NCI-H748 (cell line): Measurements from ENCODE around the gene PLAAT4.

Source experiments
- DNase-seq: peaks from one replicate; lab custom pipeline; 2025; ENCODE audit not compliant: unreplicated experiment; lab: John Stamatoyannopoulos, UW

Gene PLAAT4, protein sequence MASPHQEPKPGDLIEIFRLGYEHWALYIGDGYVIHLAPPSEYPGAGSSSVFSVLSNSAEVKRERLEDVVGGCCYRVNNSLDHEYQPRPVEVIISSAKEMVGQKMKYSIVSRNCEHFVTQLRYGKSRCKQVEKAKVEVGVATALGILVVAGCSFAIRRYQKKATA

DNA sequence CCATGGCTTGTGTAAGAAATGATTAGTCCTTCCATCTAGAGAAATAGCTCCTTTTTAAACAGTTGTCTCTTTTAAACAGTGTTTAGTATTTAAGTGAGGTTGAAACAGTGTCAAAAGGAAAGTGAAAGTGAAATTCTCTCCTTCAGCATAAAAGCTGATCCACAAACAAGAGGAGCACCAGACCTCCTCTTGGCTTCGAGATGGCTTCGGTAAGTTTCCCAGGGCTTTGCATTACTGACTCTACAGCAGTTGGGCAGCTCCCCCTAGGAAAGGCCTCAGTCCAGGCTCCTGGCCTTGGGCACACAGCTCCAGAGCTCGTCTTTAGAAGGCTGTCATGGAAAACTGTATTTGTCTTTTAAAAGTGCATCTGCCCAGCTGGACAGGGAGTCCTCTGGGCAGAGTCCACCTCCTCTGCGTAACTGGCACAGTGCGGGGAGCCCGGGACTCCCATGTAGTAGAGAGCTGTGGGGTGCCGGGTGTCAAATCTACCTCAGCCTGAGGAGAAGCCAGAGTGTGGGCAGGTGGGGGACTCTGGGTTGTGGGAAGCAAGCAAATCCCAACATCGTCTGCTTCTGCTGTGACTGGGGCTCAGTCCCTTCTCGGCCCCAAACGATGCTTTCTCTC lies at the start of gene PLAAT4:
TSS of gene PLAAT4 (plus strand) at position 140 of the 624 bp plus-strand sequence. CDS start at position 201, 61 bp downstream.
- no peak for DNase-seq

DNA sequence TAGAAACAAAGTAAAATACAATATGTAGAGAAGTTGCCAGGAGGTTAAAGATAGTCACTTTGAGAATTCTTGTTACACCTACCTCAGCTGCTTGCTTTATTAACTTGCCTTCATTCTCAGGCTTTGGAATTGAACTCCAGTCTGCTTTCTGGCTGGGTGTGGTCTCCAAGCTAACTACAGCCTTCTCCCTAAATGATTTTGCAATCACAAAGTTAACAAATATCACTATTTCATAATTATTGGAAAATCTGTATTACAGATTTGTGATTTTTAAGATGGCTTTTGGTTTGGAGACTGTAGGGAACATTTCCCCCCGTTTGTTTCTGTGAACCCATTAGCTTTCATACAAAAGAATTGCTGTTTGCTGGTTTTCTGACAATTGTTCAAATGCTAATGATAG lies 47.8 kb upstream of the PLAAT4 start:
- no peak for DNase-seq

DNA sequence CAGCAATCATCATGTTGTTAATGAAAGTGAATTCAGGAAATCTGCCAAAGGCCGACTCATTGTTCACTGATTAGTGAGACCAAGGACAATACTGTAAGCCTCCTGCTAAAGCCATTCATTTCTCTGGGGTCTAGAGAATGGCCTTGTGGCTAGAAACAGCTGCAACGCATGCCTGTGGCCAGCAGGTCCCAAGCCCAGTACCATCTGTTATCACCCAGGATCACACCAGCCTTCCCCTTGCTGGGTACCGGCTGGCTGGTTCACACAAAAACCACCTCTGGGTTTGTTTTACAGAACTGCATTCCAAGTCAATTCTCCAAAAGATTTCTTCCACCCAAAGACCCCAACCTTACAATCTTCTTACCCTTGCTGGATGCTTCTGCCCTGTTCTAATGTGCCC lies 46.7 kb upstream of the PLAAT4 start:
- no peak for DNase-seq

DNA sequence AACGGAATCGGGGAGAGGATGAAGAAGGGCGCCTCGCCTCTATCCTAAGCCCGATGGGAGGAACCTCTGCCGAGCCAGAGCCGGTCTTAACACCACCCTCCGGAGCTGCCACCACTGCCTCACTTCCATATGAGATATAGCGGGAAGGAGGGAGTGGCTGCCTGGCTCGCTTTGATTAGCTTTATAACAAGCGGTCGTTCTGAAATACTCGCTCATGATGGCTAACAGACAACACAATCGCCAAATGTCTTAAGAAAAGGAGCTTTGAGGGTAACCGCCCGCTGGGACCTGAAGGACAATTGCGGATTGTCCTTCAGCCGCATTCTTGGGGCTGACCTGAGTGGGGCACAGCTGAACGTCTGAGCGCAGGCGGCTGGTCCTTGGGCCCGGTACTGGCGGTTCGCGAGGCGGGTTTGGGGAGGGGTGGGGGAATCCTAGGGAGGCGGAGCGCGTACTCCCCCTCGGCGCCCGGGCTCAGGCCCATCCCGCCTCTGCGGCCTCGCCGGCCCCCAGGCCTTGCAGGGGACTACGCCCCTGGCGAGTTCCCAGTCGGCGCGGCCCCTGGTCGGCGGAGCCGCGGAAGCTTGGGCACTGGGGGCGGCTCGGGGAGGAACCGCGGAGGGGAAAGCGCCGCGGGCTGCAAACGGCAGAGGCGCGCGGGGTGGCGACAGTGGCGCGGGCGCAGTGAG lies 45.9 kb upstream of the PLAAT4 start, which contains the start of gene PLAAT5:
TSS of gene PLAAT5 (minus strand) at position 617 of the 689 bp plus-strand sequence. CDS start at position 484, 133 bp downstream.
- peak; percentile 17 for DNase-seq

DNA sequence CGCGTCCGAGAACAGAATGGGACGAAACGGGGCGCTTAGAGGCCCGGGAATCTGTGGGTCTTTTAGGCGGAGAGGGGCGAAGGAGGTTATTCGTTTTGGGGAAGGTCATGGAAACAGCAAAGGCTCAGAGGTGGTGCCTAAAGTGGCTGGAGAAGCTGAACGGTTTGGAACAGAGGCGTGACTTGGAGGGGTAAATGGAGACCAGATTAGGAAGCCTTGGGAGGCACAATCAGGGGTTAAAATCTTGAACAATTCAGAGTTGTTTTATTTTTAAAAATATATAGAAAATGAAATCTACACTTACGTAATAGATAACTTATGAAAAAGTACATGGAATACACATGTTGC lies 45.4 kb upstream of the PLAAT4 start:
- DNase-seq = no peak

DNA sequence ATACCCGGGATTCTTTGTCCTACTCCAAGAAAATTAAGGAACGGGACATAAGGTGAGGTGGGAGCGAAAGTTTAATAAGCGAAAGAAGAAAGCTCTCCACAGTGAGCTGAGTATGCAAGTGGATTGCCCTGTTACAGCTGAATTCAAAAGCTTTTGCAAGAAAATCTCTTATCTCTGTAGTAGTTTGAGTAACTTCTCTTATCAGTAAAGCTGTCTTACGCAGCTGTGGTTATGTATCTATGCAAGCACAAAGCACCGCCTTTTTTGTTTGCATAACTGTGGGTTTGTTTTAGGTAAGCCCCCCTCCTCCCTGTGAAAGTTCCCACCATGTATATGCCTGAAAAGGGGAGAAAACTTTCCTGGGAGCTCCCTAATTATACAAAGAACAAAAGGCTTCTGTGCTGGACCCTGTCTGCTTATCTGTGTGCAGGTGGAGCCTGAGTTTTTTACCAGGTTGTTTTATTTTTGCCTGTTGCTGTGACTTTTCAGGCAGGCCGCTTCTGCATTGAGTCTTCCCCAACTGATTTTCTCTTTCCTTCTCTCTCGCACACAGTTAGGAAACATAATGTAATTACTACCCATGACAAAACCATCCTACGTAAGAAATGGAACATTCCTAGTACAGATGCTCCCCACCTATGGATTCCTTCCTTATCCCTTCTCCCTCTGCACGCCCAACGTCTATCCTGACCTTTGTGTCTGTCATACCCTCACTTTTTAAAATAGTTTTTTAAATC lies 44.8 kb upstream of the PLAAT4 start:
- no peak for DNase-seq

DNA sequence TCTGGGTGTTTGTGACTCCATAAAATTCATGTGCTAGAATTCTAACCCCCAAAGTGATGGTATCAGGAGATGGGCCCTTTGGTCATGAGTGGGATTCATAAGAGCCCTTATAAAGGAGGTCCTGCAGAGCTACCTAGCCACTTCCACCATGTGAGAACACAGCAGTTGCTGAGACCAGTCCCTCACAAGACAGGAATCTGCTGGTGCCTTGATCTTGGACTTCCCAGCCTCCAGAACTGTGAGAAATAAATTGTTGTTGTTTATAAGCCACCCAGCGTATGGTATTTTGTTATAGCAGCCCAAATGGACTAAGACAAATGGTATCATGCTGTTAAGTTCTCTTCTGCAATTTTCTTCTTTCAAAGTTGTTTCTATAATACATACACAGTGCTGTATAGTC lies 44.2 kb upstream of the PLAAT4 start:
- no peak for DNase-seq

DNA sequence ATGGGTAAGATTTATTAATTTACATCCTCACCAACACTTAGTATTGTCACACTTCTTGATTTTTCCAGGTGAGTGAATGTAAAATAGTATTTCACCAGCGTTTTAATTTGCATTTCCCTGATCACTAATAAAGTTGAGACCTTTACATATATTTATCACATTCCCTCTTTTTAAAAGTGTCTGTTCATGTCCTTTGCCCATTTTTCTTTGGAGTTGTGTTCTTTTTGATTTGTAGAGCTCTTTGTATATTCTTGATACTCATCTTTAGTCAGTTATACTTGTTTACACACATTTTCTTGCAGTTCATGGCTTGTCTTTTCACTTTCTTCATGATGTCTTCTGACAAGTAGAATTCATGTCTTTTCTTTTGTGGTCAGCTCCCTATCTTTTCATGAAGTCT lies 43.5 kb upstream of the PLAAT4 start:
- no peak for DNase-seq

DNA sequence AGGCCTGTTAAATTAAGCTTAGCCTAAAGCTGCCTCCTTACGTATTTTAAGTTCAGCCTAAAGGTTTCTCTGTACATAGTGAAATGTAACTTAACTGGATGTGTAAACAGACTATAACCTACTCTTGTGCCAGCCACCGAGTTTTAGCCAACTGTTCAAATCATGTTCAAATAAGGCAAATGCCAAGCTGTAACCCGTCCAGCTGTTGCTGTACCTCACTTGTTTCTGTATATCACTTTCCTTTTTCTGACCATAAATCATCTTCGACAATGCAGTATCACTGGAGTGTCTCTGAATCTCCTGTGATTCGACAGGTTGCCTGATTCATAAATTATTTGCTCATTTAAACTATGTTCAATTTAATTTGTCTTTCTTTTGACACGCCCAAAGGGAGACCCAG lies 41.6 kb upstream of the PLAAT4 start:
- no peak for DNase-seq

DNA sequence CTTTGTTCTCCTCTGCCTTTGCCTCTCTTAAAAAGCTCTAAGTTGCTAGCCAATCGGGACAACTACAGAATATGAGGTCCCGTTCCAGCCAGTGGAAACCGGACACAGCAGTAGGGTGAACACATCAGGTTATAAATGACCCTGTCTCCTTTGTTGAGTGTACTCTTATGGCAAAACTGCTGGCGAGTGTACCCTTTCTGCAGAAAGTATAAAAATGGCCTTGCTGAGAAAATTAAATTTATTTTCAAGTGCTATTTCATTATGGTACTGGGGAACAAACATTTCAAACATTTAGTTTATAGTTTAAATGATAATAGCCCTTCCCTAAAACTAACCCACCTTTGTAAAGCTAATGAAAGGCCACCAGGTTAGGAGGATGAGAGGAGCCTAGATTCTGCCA lies 36.7 kb upstream of the PLAAT4 start:
- no peak for DNase-seq

DNA sequence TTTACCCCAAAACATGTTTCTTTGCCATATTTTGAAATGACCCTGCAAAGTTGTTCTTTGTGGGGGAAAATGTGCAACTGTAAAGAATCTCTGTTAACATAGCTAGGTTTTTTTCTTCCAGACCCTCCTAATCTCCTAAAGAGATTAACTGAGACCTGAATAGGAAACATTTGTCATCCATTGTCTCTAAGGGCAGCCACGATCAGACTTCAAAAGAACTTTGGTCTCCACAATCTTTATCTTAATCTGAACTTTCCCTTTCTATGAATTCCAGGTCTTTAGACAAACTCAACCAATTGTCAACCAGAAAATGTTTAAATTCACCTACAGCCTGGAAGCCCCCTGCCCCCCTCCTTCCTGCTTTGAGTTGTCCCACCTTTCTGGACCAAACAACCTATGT lies 35.4 kb upstream of the PLAAT4 start:
- no peak for DNase-seq

DNA sequence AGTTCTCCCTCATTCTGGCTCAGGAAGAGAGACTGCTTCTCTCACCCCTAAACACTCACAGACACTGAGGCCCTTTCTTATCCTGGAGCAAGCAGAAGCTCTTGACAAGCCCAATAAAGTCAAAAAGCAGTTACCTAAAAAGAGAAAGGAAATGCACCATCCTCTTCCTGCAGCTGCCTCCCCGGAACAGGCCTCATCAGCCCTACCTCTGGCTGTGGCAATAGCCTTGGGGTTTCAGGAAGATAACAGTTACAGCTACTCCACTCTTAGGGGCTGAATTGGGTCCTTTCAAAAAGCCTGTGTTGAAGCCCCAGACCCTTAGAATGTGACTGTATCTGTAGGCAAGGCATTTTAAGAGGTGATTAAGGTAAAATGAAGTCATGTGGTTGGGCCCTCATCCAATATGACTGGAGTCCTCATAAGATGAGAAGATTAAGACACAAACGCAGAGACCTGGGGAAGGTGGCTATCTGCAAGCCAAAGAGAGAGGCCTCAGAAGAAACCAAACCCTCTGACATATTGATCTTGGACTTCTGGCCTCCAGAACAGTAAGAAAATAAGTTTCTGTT lies 34.3 kb upstream of the PLAAT4 start:
- no peak for DNase-seq

DNA sequence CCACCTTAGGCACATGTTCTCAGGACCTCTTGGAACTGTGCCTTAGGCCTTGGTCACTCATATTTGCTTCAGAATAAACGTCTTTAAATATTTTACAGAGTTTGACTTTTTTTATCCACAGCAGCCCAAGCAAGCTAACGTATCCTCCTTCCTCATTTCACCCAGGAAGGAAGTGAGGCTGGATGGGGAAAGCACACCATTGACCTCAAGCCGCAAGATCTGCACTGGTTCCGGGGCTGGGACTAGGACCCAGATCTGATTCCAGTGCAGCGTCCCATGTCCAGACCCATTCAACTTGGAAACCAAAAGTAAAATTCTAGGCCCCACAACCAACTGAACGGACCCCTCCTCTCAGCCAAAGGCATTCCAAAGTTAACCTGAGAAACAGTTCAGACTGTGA lies 33.1 kb upstream of the PLAAT4 start:
- no peak for DNase-seq

DNA sequence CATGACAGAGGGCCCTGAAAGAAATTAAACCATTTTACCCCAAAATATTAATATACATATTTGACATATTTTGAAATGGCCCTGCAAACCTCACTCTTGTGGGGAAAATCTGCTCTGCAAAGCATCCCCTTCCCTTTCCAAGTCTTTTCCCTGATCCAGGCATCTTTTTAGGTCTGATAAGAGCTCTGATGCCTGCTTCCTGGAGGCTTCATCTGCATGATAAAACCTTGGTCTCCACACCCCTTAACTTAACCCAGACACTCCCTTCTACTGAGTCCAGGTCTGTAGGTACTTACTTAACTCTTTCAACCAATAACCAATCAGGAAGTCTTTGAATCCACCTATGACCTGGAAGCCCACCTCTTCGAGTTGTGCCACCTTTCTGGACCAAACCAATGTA lies 32.6 kb upstream of the PLAAT4 start:
- no peak for DNase-seq

DNA sequence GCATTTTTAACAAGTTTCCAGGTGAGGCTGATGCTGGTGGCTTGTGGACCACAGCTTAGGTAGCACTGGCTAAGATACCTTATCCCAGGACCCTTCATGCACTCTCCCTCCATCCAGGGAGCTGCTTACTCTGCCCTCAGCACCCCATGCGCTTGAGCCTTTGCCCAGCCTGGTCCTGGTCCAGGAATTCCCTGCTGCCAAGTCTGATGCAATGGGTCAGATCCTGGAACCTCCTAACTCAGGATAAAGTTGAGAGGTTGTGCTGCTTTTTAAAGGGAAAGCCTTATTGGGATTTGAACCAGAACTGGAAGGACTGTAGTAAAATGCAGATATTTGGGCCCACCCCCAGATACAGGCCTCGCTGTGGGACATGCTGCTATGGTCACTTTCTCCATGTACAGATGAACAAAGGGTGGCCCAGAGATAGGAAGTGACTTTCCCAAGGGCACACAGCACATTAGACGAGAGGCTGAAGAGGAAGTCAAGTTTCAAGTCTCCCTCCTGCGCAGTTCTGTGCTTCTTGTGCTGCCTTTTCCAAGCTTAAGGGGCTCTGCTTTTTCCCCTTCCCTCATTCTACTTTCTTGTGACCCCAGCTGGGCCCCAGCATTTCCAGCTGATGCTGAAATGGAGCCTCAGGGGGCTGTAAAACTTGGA lies 31.5 kb upstream of the PLAAT4 start:
- DNase-seq = no peak

DNA sequence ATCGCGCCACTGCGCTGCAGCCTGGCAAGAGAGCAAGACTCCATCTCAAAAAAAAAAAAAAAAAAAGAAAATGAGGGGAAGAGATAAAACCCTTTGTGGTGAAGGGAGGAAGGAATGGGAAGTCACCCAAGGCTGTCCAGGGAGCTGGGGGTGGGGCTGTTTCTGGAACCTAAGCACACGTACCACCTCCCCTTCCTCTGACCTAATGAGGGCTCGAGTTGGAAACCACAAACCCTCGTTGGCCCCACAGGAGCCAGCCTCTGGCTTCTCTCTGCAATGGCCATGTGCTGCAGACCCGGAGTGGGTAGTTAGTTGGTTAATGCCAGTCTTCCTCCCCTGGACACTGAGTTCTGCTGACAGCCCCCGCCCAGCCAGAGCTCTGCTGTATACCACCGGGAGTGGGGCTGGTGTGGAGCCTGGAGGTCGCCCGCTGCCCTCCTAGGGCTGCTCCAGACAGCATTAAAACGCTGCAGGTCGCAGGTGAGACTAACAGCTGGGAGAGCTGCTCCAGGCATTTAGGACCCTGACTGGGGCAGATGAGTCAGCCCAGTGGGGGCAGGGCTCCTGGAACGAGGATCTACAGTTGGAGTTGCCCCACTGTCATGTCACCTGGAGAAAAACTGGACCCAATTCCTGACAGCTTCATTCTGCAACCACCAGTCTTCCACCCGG lies 30.6 kb upstream of the PLAAT4 start, which contains the start of gene LGALS12:
TSS of gene LGALS12 (plus strand) at position 228 of the 672 bp plus-strand sequence. CDS start at position 603, 375 bp downstream.
- DNase-seq = no peak

DNA sequence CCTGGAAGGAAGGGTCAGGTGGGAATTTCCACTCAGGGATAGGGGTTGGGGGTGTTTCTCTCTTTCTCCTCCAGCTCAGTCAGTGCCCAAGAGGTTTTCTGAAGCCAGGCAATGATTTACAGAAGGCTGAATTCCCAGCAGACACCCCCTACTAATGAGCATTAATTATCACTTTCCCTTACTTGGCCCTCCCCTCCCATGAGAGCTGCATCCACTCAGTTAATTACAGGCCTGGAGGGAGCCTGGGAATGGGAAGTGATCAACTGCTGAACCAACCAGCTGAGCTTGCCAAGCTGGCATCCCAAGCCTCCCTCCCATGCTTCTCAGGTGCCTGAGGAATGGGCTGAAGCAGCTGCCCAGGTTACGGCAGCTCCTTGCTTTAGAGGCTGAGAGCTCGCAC lies 29.7 kb upstream of the PLAAT4 start:
- no peak for DNase-seq

DNA sequence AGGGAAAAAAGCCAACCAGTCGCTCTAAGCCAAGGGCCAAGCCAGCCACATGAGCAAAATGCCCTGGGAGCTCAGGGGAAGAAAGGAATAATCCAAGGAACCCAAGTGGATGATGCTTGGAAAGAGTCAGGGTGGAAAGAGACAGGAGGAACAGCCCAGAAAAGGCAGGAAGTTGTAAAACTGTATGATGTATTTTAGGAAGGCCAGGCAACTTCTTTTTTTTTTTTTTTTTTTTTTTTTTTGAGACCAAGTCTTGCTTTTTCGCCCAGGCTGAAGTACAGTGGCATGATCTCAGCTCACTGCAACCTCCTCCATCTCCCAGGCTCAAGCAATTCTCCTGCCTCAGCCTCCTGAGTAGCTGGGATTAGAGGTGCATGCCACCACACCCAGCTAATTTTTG lies 29.1 kb upstream of the PLAAT4 start:
- no peak for DNase-seq

DNA sequence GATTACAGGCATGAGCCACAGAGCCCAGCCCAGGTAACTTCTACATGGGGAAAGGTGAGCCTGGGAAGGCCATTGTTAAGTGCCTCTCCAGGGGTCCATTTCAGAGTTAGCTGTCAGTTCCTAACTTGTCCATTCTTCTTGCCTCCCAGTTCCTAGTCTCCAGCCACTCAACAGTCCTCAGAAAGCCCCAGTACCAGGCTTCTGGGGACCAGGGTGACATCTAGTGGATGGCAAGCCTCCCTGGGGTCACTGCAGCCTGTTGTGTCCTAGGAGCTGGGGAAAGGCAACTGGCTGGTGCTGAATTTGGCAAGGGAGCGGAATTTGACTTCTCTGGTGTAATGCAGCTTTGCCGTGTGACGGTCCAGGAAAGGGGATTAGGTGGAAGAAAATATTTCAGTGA lies 28.6 kb upstream of the PLAAT4 start:
- DNase-seq = peak; percentile 22

DNA sequence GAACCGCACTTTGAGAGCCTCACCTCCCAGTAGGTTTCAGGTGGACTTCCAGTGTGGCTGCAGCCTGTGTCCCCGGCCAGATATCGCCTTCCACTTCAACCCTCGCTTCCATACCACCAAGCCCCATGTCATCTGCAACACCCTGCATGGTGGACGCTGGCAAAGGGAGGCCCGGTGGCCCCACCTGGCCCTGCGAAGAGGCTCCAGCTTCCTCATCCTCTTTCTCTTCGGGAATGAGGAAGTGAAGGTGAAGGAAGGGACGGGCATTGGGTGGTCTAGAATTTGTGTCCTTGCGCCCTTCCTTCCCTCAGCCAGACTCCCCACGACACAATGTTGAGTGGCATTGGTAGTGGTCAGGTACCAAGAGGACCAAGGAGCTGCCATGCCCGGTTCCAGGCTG lies 27.9 kb upstream of the PLAAT4 start:
- no peak for DNase-seq
